Stomach (tissue), 4 donors: ENCODE data around the gene CLASRP.

ENCODE experiments used
- EP300 ChIP-seq: sonication (generic); formaldehyde crosslinking; IDR thresholded peaks from one replicate; pipeline ENCODE4 v1.6.1; 2017; ENCODE audit warnings: antibody characterized with exemption
- POLR2A ChIP-seq, 4 donors: fragments of 450-650 bp; IDR thresholded peaks; one replicate each; pipeline ENCODE4 v1.6.1; 2016; ENCODE audit warnings: antibody characterized with exemption in 4 of 4, control low read depth in 2 of 4, mild to moderate bottlenecking in 1 of 4, moderate library complexity in 1 of 4
- TF ChIP-seq, protein P1 (sequence below), 7 experiments: fragments of 450-650 bp in 4 of 7; fragments of 200-600 bp in 3 of 7; sonication (generic) in 3 of 7; IDR thresholded peaks; one replicate each; pipeline ENCODE4 v1.5.1; 2016 to 2019; ENCODE audit warnings: antibody characterized with exemption in 7 of 7, control low read depth in 2 of 7, mild to moderate bottlenecking in 1 of 7

- TF ChIP-seq, protein P1, sequence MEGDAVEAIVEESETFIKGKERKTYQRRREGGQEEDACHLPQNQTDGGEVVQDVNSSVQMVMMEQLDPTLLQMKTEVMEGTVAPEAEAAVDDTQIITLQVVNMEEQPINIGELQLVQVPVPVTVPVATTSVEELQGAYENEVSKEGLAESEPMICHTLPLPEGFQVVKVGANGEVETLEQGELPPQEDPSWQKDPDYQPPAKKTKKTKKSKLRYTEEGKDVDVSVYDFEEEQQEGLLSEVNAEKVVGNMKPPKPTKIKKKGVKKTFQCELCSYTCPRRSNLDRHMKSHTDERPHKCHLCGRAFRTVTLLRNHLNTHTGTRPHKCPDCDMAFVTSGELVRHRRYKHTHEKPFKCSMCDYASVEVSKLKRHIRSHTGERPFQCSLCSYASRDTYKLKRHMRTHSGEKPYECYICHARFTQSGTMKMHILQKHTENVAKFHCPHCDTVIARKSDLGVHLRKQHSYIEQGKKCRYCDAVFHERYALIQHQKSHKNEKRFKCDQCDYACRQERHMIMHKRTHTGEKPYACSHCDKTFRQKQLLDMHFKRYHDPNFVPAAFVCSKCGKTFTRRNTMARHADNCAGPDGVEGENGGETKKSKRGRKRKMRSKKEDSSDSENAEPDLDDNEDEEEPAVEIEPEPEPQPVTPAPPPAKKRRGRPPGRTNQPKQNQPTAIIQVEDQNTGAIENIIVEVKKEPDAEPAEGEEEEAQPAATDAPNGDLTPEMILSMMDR (IDR thresholded peaks at IDR 0.05): no peak
- no peak for TF ChIP-seq POLR2A (IDR thresholded peaks at IDR 0.05)
- no peak for TF ChIP-seq EP300
Measured at GRCh38 chr19:45090606-45091005, 51.8 kb downstream of the CLASRP start.
